HepG2 (cell line): Measurements from ENCODE around the gene ST7L. TPM values are rescaled to one million over a fixed set of nuclear protein-coding genes. Genes with fewer than 3 reads are reported as not detected.

ENCODE experiments used
- CHD2 ChIP-seq: IDR thresholded peaks from 2 replicates; pipeline ENCODE4 v1.6.1; 2011; ENCODE audit warnings: low read depth, low read length, improper control_type of control experiment
- CHD4 ChIP-seq: fragments of 200-600 bp; sonication (generic); IDR thresholded peaks from 2 replicates; pipeline ENCODE4 v1.7.0; 2017; ENCODE audit warnings: mild to moderate bottlenecking, low read length, borderline replicate concordance
- HDAC1 ChIP-seq: sonication (generic); formaldehyde crosslinking; IDR thresholded peaks from 2 replicates; pipeline ENCODE4 v1.5.1; 2020; ENCODE audit warnings: mild to moderate bottlenecking, missing genetic modification reagents
- REXO4 ChIP-seq: sonication (generic); formaldehyde crosslinking; IDR thresholded peaks from 2 replicates; pipeline ENCODE4 v1.8.0; 2022; ENCODE audit warnings: missing genetic modification reagents, mild to moderate bottlenecking, borderline replicate concordance
- ZNF10 ChIP-seq: sonication (generic); formaldehyde crosslinking; IDR thresholded peaks from 2 replicates; pipeline ENCODE4 v1.4.0; 2020; ENCODE audit warnings: mild to moderate bottlenecking, low read depth, missing genetic modification reagents, borderline replicate concordance
- ZNF674 ChIP-seq: sonication (generic); formaldehyde crosslinking; IDR thresholded peaks from 2 replicates; pipeline ENCODE4 v1.5.0; 2020; ENCODE audit warnings: low read depth, mild to moderate bottlenecking, missing genetic modification reagents
- ZNF737 ChIP-seq: sonication (generic); formaldehyde crosslinking; IDR thresholded peaks from 2 replicates; pipeline ENCODE4 v1.5.0; 2020; ENCODE audit warnings: missing genetic modification reagents, mild to moderate bottlenecking, borderline replicate concordance
- ZNF781 ChIP-seq: sonication (generic); formaldehyde crosslinking; IDR thresholded peaks from 2 replicates; pipeline ENCODE4 v1.5.1; 2020; ENCODE audit warnings: borderline replicate concordance, mild to moderate bottlenecking, missing genetic modification reagents; ENCODE audit errors: not compliant biosample characterization
- ZNF878 ChIP-seq: sonication (generic); formaldehyde crosslinking; IDR thresholded peaks from 2 replicates; pipeline ENCODE4 v1.8.1; 2023; ENCODE audit warnings: mild to moderate bottlenecking, missing genetic modification reagents, moderate library complexity
- polyA plus RNA-seq, 8 experiments: library from polyadenylated mRNA; depleted of rRNA in 3 of 8; stranded (reverse) in 7 of 8; unstranded in 1 of 8; fragments of >200 nt; fragmentation: Illumina TruSeq in 4 of 8; extraction: Trizol in 4 of 8; gene quantifications; 2 replicates each; pipeline versions ENCODE4 v1.2.1 to v1.2.3, GENCODE V29; 2011 to 2016; ENCODE audit warnings: low read depth in 4 of 8, missing spikeins in 1 of 8, mixed read lengths in 1 of 8; ENCODE audit not compliant: insufficient read depth in 1 of 8
- total RNA-seq, 5 experiments: library from RNA; depleted of rRNA; stranded (reverse); fragments of >200 nt; fragmentation: Illumina TruSeq; extraction: Trizol; gene quantifications; 2 replicates each; pipeline ENCODE4 v1.2.3, GENCODE V29; 2016; ENCODE audit warnings: low read depth in 1 of 5
- TF ChIP-seq, protein P1 (sequence below): sonication (generic); formaldehyde crosslinking; conservative IDR thresholded peaks from 2 replicates; pipeline ENCODE4 v1.8.1; 2023; ENCODE audit warnings: missing genetic modification reagents
- TF ChIP-seq, protein P2 (sequence below): sonication (generic); formaldehyde crosslinking; IDR thresholded peaks from 2 replicates; pipeline ENCODE4 v1.4.0; 2020; ENCODE audit warnings: mild to moderate bottlenecking, missing genetic modification reagents
- TF ChIP-seq, protein P3 (sequence below): sonication (generic); formaldehyde crosslinking; IDR thresholded peaks from 2 replicates; pipeline ENCODE4 v1.5.0; 2020; ENCODE audit warnings: missing genetic modification reagents
- TF ChIP-seq, protein P4 (sequence below): sonication (generic); formaldehyde crosslinking; IDR thresholded peaks from 2 replicates; pipeline ENCODE4 v1.5.0; 2020; ENCODE audit warnings: missing genetic modification reagents
- TF ChIP-seq, protein P5 (sequence below): sonication (generic); formaldehyde crosslinking; IDR thresholded peaks from 2 replicates; pipeline ENCODE4 v1.5.1; 2020; ENCODE audit warnings: missing genetic modification reagents, mild to moderate bottlenecking, borderline replicate concordance
- TF ChIP-seq, protein P6 (sequence below): sonication (generic); formaldehyde crosslinking; IDR thresholded peaks from 2 replicates; pipeline ENCODE4 v1.4.0; 2020; ENCODE audit warnings: missing genetic modification reagents
- TF ChIP-seq, protein P7 (sequence below): sonication (generic); formaldehyde crosslinking; IDR thresholded peaks from 2 replicates; pipeline ENCODE4 v1.4.0; 2020; ENCODE audit warnings: mild to moderate bottlenecking, missing genetic modification reagents
- TF ChIP-seq, protein P8 (sequence below): sonication (generic); formaldehyde crosslinking; IDR thresholded peaks from 2 replicates; pipeline ENCODE4 v1.4.0; 2020; ENCODE audit warnings: missing genetic modification reagents

Gene ST7L
- total and polyA plus RNA-seq, 2 of the 13 experiments (the other 11 are each of a cell fraction or from before 2014, with no cell fraction given): 8.6 to 19.9 TPM

DNA sequence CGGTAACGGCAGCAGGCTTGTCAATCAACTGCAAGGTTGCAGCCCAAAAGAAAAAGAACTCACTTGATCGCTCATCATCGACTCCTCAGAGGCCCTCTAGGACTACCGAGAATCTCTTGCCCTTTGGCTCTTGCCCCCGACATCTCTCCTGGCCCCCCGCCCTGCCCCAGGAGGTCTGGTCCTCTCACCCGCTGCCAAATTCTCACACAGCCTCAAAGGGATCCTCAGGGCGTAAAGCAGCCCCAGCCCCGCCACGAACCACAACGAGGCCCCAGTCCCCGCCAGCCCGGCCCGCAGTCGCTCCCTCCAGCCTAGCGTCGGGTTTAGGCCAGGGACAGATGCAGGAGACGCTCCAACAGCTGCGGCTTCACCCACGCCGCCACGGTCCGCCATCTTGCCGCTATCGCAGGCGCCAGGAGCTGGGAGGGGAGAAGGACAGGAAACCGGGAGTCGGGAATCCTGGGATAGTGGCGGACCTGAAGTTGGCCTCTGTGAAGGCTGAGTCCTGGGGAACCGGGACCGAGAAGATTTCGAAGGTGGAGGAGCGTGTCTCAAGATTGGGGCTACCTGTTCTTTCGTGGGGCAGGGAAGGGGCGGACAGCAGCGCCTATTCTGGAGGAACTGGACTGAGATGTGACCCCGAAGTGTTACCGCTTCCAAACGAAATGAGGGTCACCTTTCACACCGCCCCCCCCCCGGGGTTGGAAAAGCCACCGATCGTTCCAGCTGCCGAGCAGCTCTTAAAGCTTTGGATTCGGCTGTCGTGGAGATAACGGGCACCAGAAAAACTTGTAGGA is at the start of gene ST7L (continued):
- TF ChIP-seq, protein P1, sequence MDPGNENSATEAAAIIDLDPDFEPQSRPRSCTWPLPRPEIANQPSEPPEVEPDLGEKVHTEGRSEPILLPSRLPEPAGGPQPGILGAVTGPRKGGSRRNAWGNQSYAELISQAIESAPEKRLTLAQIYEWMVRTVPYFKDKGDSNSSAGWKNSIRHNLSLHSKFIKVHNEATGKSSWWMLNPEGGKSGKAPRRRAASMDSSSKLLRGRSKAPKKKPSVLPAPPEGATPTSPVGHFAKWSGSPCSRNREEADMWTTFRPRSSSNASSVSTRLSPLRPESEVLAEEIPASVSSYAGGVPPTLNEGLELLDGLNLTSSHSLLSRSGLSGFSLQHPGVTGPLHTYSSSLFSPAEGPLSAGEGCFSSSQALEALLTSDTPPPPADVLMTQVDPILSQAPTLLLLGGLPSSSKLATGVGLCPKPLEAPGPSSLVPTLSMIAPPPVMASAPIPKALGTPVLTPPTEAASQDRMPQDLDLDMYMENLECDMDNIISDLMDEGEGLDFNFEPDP (CRISPR knock-in tag): no peak
- TF ChIP-seq, protein P2, sequence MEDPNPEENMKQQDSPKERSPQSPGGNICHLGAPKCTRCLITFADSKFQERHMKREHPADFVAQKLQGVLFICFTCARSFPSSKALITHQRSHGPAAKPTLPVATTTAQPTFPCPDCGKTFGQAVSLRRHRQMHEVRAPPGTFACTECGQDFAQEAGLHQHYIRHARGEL (CRISPR knock-in tag): no peak
- TF ChIP-seq, protein P3, sequence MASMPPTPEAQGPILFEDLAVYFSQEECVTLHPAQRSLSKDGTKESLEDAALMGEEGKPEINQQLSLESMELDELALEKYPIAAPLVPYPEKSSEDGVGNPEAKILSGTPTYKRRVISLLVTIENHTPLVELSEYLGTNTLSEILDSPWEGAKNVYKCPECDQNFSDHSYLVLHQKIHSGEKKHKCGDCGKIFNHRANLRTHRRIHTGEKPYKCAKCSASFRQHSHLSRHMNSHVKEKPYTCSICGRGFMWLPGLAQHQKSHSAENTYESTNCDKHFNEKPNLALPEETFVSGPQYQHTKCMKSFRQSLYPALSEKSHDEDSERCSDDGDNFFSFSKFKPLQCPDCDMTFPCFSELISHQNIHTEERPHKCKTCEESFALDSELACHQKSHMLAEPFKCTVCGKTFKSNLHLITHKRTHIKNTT: no peak
- no peak for TF ChIP-seq REXO4 (CRISPR knock-in tag)
- peak; percentile 65 for TF ChIP-seq HDAC1 (CRISPR knock-in tag)
- no peak for TF ChIP-seq CHD4
- no peak for TF ChIP-seq ZNF674 (CRISPR knock-in tag)
- TF ChIP-seq, protein P4, sequence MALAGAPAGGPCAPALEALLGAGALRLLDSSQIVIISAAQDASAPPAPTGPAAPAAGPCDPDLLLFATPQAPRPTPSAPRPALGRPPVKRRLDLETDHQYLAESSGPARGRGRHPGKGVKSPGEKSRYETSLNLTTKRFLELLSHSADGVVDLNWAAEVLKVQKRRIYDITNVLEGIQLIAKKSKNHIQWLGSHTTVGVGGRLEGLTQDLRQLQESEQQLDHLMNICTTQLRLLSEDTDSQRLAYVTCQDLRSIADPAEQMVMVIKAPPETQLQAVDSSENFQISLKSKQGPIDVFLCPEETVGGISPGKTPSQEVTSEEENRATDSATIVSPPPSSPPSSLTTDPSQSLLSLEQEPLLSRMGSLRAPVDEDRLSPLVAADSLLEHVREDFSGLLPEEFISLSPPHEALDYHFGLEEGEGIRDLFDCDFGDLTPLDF: peak; percentile 43; the same call in 1 of the 2 replicates
- TF ChIP-seq ZNF878 (CRISPR knock-in tag): no peak
- TF ChIP-seq, protein P5, sequence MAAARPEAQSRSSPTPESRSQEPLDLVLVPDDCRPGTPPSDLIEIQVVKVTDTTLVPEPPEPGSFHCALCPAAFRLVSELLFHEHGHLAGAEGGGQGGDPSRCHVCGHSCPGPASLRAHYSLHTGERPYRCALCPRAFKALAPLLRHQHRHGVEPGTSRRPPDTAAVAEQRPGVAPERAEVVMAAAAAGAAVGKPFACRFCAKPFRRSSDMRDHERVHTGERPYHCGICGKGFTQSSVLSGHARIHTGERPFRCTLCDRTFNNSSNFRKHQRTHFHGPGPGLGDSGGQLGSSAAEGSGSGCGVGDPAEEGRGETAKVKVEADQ (CRISPR knock-in tag): no peak
- TF ChIP-seq ZNF781 (CRISPR knock-in tag): no peak
- TF ChIP-seq, protein P6, sequence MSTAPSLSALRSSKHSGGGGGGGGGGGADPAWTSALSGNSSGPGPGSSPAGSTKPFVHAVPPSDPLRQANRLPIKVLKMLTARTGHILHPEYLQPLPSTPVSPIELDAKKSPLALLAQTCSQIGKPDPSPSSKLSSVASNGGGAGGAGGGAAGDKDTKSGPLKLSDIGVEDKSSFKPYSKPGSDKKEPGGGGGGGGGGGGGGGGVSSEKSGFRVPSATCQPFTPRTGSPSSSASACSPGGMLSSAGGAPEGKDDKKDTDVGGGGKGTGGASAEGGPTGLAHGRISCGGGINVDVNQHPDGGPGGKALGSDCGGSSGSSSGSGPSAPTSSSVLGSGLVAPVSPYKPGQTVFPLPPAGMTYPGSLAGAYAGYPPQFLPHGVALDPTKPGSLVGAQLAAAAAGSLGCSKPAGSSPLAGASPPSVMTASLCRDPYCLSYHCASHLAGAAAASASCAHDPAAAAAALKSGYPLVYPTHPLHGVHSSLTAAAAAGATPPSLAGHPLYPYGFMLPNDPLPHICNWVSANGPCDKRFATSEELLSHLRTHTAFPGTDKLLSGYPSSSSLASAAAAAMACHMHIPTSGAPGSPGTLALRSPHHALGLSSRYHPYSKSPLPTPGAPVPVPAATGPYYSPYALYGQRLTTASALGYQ (CRISPR knock-in tag): no peak
- TF ChIP-seq, protein P7, sequence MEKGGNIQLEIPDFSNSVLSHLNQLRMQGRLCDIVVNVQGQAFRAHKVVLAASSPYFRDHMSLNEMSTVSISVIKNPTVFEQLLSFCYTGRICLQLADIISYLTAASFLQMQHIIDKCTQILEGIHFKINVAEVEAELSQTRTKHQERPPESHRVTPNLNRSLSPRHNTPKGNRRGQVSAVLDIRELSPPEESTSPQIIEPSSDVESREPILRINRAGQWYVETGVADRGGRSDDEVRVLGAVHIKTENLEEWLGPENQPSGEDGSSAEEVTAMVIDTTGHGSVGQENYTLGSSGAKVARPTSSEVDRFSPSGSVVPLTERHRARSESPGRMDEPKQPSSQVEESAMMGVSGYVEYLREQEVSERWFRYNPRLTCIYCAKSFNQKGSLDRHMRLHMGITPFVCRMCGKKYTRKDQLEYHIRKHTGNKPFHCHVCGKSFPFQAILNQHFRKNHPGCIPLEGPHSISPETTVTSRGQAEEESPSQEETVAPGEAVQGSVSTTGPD (CRISPR knock-in tag): no peak
- no peak for TF ChIP-seq ZNF737 (CRISPR knock-in tag)
- TF ChIP-seq, protein P8, sequence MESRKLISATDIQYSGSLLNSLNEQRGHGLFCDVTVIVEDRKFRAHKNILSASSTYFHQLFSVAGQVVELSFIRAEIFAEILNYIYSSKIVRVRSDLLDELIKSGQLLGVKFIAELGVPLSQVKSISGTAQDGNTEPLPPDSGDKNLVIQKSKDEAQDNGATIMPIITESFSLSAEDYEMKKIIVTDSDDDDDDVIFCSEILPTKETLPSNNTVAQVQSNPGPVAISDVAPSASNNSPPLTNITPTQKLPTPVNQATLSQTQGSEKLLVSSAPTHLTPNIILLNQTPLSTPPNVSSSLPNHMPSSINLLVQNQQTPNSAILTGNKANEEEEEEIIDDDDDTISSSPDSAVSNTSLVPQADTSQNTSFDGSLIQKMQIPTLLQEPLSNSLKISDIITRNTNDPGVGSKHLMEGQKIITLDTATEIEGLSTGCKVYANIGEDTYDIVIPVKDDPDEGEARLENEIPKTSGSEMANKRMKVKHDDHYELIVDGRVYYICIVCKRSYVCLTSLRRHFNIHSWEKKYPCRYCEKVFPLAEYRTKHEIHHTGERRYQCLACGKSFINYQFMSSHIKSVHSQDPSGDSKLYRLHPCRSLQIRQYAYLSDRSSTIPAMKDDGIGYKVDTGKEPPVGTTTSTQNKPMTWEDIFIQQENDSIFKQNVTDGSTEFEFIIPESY (CRISPR knock-in tag): no peak
- 0 out of 2 replicates have a peak, but pooled peaks have one; percentile 17 for TF ChIP-seq CHD2
- TF ChIP-seq ZNF10: no peak
